Nephron (organoid): ENCODE results near the gene PPP6R1.

ENCODE experiments used
- H3K27ac Mint-ChIP-seq, 3 experiments: 2 replicates each; pipeline ENCODE4 v1.8.0; 2020; ENCODE audit warnings: mixed read lengths in 3 of 3, mild to moderate bottlenecking in 2 of 3, moderate library complexity in 1 of 3
- H3K27me3 Mint-ChIP-seq: 2 replicates; pipeline ENCODE4 v1.8.0; 2021; ENCODE audit warnings: low read depth, mild to moderate bottlenecking, moderate library complexity, mixed read lengths
- H3K36me3 Mint-ChIP-seq: 2 replicates; pipeline ENCODE4 v1.8.0; 2020; ENCODE audit warnings: low read depth, mixed read lengths
- H3K4me1 Mint-ChIP-seq: 2 replicates; pipeline ENCODE4 v1.8.0; 2020; ENCODE audit warnings: mixed read lengths
- H3K4me3 Mint-ChIP-seq, 3 experiments: 2 replicates each; pipeline ENCODE4 v1.8.0; 2020; ENCODE audit warnings: mild to moderate bottlenecking in 3 of 3, mixed read lengths in 3 of 3, moderate library complexity in 2 of 3
- H3K9me3 Mint-ChIP-seq: 2 replicates; pipeline ENCODE4 v1.8.0; 2020; ENCODE audit warnings: mixed read lengths
- TF ChIP-seq, protein P1 (sequence below), 3 experiments: fragments of 200-600 bp; sonication (generic); IDR thresholded peaks; one replicate each; pipeline ENCODE4 v1.5.0; 2021; ENCODE audit warnings: antibody characterized with exemption in 3 of 3; ENCODE audit not compliant: unreplicated experiment in 3 of 3

PPP6R1 gene

DNA sequence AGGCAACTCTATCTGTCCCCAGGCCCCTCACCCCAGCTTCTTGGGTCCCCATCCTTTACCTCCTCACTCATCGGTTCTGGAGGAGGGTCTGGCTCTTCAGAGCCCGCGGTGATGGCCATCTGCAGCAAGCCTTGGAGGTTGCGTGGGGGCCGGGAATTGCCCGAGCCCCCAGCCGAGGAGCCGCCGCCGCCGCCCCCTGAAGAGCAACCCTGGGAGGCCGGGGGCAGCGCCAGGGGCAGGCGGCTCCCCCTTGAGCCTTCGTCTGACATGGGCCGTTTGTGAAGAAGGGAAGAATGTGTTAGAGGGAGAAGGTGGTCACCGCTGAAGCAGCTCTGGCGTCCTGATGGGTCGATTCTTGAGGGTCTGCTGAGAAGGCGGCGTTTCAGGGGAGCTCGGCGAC lies 20.5 kb upstream of the PPP6R1 start:
- Mint-ChIP-seq H3K27me3 (peaks cover 4% of the 10 kb centered on the region), H3K4me3 (peak overlapping the region; percentile 96), H3K4me1 (peaks cover 17% of the 10 kb centered on the region), H3K36me3 (peaks cover 10% of the 10 kb centered on the region), H3K27ac (peak overlapping the region; percentile 90 to 94 (median 92)), H3K9me3 (no peaks in the 10 kb centered on the region)
- TF ChIP-seq, protein P1, sequence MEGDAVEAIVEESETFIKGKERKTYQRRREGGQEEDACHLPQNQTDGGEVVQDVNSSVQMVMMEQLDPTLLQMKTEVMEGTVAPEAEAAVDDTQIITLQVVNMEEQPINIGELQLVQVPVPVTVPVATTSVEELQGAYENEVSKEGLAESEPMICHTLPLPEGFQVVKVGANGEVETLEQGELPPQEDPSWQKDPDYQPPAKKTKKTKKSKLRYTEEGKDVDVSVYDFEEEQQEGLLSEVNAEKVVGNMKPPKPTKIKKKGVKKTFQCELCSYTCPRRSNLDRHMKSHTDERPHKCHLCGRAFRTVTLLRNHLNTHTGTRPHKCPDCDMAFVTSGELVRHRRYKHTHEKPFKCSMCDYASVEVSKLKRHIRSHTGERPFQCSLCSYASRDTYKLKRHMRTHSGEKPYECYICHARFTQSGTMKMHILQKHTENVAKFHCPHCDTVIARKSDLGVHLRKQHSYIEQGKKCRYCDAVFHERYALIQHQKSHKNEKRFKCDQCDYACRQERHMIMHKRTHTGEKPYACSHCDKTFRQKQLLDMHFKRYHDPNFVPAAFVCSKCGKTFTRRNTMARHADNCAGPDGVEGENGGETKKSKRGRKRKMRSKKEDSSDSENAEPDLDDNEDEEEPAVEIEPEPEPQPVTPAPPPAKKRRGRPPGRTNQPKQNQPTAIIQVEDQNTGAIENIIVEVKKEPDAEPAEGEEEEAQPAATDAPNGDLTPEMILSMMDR (IDR thresholded peaks at IDR 0.05; ENCODE audit: unreplicated experiment in 3 of 3), result no peak

DNA sequence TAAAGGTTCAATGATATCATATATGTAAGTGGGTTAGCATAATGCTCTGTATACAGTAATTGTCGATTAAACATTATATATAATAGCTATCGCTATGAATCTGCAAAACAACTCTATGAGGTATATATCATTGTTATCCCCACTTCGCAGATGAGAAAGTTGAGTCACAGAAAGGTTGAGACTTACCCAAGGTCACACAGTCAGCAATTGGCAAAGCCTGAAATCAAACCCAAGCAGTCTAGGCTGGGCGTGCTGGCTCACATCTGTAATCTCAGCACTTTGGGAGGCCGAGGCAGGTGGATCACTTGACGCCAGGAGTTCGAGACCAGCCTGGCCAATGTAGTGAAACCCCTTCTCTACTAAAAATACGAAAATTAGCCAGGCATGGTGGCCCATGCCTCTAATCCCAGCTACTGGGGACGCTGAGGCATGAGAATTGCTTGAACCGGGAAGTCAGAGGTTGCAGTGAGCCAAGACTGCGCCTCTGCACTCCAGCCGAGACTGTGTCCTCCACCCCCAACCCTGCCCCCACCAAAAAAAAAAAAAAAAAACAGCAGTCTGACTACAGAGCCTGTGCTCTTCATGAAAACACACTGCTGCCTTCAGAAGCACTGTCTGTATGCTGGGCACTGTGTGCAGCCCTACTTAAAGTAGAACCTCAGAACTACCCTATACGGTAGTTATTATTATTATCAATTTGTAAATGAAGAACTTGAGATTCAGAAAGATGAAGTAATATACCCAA lies 19.7 kb upstream of the PPP6R1 start:
- TF ChIP-seq, protein P1 (IDR thresholded peaks at IDR 0.05; ENCODE audit: unreplicated experiment in 3 of 3), result no peak
- Mint-ChIP-seq H3K27me3 (peaks cover 2% of the 10 kb centered on the region), H3K4me1 (peaks cover 17% of the 10 kb centered on the region), H3K9me3 (no peaks in the 10 kb centered on the region), H3K4me3 (peak overlapping the region; percentile 96), H3K36me3 (peaks cover 12% of the 10 kb centered on the region), H3K27ac (peak overlapping the region in 1 of 3 experiments; percentile 94)

DNA sequence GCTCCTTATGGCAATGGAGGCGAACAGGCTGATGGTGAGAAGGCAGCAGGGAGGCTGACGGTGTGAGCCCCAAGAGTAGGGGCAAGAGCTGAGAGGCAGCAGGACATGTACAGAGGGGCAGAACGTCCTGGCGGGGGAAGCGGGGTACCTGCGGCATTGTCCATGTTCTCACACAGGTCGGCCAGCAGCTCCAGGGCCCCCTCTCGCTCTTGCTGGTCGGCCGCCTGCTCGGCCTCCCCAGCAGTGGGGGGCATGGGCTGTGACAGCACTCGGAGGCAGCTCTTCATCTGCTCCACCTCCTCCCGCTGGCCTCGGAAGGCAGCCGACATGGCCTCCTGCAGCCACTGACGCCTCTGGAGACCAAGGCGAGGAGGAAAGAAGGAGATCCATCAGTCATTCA lies 18.7 kb upstream of the PPP6R1 start:
- H3K9me3 Mint-ChIP-seq, result no peaks in the 10 kb centered on the region
- no peaks in the 10 kb centered on the region for H3K27me3 Mint-ChIP-seq
- H3K4me1 Mint-ChIP-seq, result peaks cover 17% of the 10 kb centered on the region
- no peak overlapping the region for H3K27ac Mint-ChIP-seq
- TF ChIP-seq, protein P1 (IDR thresholded peaks at IDR 0.05; ENCODE audit: unreplicated experiment in 3 of 3), result no peak
- peak overlapping the region; percentile 70 to 82 (median 74) for H3K4me3 Mint-ChIP-seq
- peaks cover 13% of the 10 kb centered on the region for H3K36me3 Mint-ChIP-seq

GRCh38 chr19:55276720-55277430 lies 18.1 kb upstream of the PPP6R1 start:
- Mint-ChIP-seq H3K4me3 (peak overlapping the region; percentile 70 to 82 (median 80)), H3K27ac (peak overlapping the region in 1 of 3 experiments; percentile 52), H3K27me3 (no peaks in the 10 kb centered on the region), H3K9me3 (no peaks in the 10 kb centered on the region), H3K4me1 (peaks cover 17% of the 10 kb centered on the region), H3K36me3 (peaks cover 19% of the 10 kb centered on the region)
- TF ChIP-seq, protein P1 (IDR thresholded peaks at IDR 0.05; ENCODE audit: unreplicated experiment in 3 of 3), result no peak

DNA sequence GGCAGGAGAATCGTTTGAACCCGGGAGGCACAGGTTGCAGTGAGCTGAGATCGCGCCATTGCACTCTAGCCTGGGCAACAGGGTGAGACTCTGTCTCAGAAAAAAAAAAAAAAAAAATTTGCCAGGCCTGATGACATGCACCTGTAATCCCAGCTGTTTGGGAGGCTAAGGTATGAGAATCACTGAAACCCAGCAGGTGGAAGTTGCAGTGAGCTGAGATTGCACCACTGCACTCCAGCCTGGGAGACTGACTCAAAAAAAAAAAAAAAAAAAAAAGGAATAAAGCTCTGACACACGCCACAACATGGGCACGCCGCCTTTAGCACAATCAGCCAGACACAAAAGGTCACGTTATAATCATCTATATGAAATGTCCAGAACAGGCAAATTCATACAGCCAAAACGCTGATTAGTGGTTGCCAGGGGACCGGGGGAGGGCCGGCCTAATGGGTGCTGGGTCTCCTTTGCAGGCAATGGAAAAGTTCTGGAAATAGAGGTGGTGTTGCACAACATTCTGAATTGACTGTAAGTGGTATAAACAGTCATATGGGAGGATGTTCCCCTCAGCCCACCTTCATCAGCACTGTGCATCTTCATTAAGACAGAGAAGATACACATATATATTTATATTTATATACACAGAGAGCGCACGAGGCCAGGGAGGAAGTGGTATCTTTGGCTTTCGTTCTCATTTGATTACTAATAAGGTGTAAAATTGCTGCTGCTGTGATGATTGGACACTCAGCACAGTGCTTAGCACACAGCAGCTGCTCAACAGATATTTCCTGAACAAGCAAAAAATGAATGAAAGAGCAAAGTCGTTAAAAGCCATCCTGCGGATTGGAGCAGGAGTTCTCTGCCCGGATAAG lies 17.3 kb upstream of the PPP6R1 start:
- Mint-ChIP-seq H3K27ac (peak overlapping the region in 1 of 3 experiments; percentile 52), H3K27me3 (no peaks in the 10 kb centered on the region), H3K9me3 (no peaks in the 10 kb centered on the region)

More for the DNA sequence above, 17.3 kb upstream of the PPP6R1 start:
- Mint-ChIP-seq H3K4me1 (peaks cover 12% of the 10 kb centered on the region), H3K4me3 (peak overlapping the region in 2 of 3 experiments; percentile 51 to 80), H3K36me3 (peaks cover 24% of the 10 kb centered on the region)
- TF ChIP-seq, protein P1 (IDR thresholded peaks at IDR 0.05; ENCODE audit: unreplicated experiment in 3 of 3), result no peak
